GM12878 (cell line): ENCODE data around the gene NPL. TPM values are rescaled to one million over a fixed set of nuclear protein-coding genes. Genes with fewer than 3 reads are reported as not detected.

Experiments
- ATAC-seq: fragments of 200-7000 bp; cut with Tn5 transposase; 3 replicates; pipeline ENCODE4 v1.9.1; 2020; ENCODE audit warnings: mild to moderate bottlenecking, moderate library complexity
- Bru-seq: library from RNA; stranded (reverse); fragments of 400-500 nt; gene quantifications from one replicate; lab custom pipeline; 2021; lab: Mats Ljungman, UMichigan
- BruChase-seq, 2 experiments: library from RNA; stranded (reverse); fragments of 400-500 nt; gene quantifications; one replicate each; lab custom pipeline; 2021; lab: Mats Ljungman, UMichigan
- BruUV-seq: library from RNA; stranded (reverse); fragments of 400-500 nt; replicated peaks from 2 replicates; lab custom pipeline; 2021; lab: Mats Ljungman, UMichigan
- CTCF ChIA-PET: fragments of 300-600 bp; sonication (Branson Sonifier 250); formaldehyde crosslinking; extraction: SDS; loops from one replicate; lab custom pipeline; 2021; ENCODE audit warnings: inconsistent platforms; lab: Yijun Ruan, JAX
- POLR2A ChIA-PET: fragments of 350-600 bp; formaldehyde crosslinking; extraction: SDS; loops from one replicate; lab custom pipeline; 2021; ENCODE audit warnings: inconsistent platforms; lab: Charles Lee
- RAD21 ChIA-PET: fragments of 300-600 bp; sonication (Branson Sonifier 250); formaldehyde crosslinking; loops from one replicate; lab custom pipeline; 2023; ENCODE audit warnings: antibody characterized with exemption; ENCODE audit not compliant: unreplicated experiment; lab: Charles Lee
- SMC1A ChIA-PET: fragments of 300-600 bp; sonication (Branson Sonifier 250); formaldehyde crosslinking; loops from one replicate; lab custom pipeline; 2023; ENCODE audit not compliant: unreplicated experiment, uncharacterized antibody; lab: Charles Lee
- DNase-seq: peaks from one replicate; pipeline ENCODE4 v3.0.0-alpha.2; 2011; ENCODE audit warnings: low read depth, low spot score
- FAIRE-seq: peaks from 3 replicates; lab custom pipeline; 2011; peaks lifted over from hg19 to GRCh38; lab: Jason Lieb, UNC
- H2AFZ ChIP-seq: 2 replicates; pipeline ENCODE4 v1.6.0; 2011; ENCODE audit warnings: low read depth, low read length, control low read depth; ENCODE audit not compliant: control insufficient read depth
- H3K27ac ChIP-seq: 2 replicates; pipeline ENCODE4 v1.5.1; 2011; ENCODE audit warnings: control low read depth; ENCODE audit not compliant: control insufficient read depth, insufficient read depth
- H3K27me3 ChIP-seq, 2 experiments: replicated peaks in 1 of 2; 2 replicates each; pipeline versions ENCODE4 v1.6.0 to v1.6.1; 2011; ENCODE audit warnings: low read length in 1 of 2; ENCODE audit not compliant: control insufficient read depth in 2 of 2, insufficient read depth in 2 of 2
- H3K36me3 ChIP-seq, 2 experiments: 2 replicates each; pipeline ENCODE4 v1.5.1; 2011; ENCODE audit warnings: low read length in 1 of 2; ENCODE audit not compliant: control insufficient read depth in 2 of 2, insufficient read depth in 2 of 2
- H3K4me1 ChIP-seq: 2 replicates; pipeline ENCODE4 v1.6.1; 2011; ENCODE audit warnings: mild to moderate bottlenecking, low read length, moderate library complexity, mixed read lengths; ENCODE audit not compliant: control insufficient read depth, insufficient read depth
- H3K4me2 ChIP-seq: 2 replicates; pipeline ENCODE4 v1.6.0; 2011; ENCODE audit warnings: control low read depth; ENCODE audit not compliant: control insufficient read depth, insufficient read depth
- H3K4me3 ChIP-seq: fragments of 200-600 bp; sonication (generic); 2 replicates; pipeline ENCODE4 v1.5.1; 2016
- H3K79me2 ChIP-seq: 2 replicates; pipeline ENCODE4 v1.6.0; 2011; ENCODE audit warnings: low read length; ENCODE audit not compliant: control insufficient read depth, insufficient read depth
- H3K9ac ChIP-seq: 2 replicates; pipeline ENCODE4 v1.8.0; 2011; ENCODE audit warnings: low read length, control low read depth, mixed read lengths; ENCODE audit not compliant: control insufficient read depth, insufficient read depth
- H3K9me3 ChIP-seq: replicated peaks from 3 replicates; pipeline ENCODE4 v1.5.1; 2011; ENCODE audit warnings: mild to moderate bottlenecking, low read length; ENCODE audit not compliant: control insufficient read depth, insufficient read depth
- H4K20me1 ChIP-seq: 2 replicates; pipeline ENCODE4 v1.6.0; 2011; ENCODE audit not compliant: control insufficient read depth, insufficient read depth
- BCL3 ChIP-seq: IDR thresholded peaks from 2 replicates; pipeline ENCODE4 v1.6.1; 2011; ENCODE audit warnings: borderline replicate concordance, low read depth, mild to moderate bottlenecking, moderate library complexity, low read length; ENCODE audit not compliant: insufficient read depth, poor library complexity, severe bottlenecking
- BHLHE40 ChIP-seq, 2 experiments: fragments of 450-650 bp in 1 of 2; IDR thresholded peaks; 2 replicates each; pipeline ENCODE4 v1.6.1; 2011 to 2017; ENCODE audit warnings: low read depth in 2 of 2, borderline replicate concordance in 1 of 2, improper control_type of control experiment in 1 of 2, low read length in 1 of 2, mild to moderate bottlenecking in 1 of 2
- CBX5 ChIP-seq: sonication (generic); IDR thresholded peaks from 2 replicates; pipeline ENCODE4 v1.6.1; 2016; ENCODE audit warnings: low read depth, moderate library complexity, mild to moderate bottlenecking, inconsistent platforms
- CREM ChIP-seq: IDR thresholded peaks from 2 replicates; pipeline ENCODE4 v1.6.1; 2014; ENCODE audit warnings: antibody characterized with exemption, low read depth
- DPF2 ChIP-seq: fragments of 450-650 bp; IDR thresholded peaks from 2 replicates; pipeline ENCODE4 v1.6.1; 2017; ENCODE audit warnings: mild to moderate bottlenecking
- GATAD2B ChIP-seq: fragments of 450-650 bp; conservative IDR thresholded peaks from 2 replicates; pipeline ENCODE4 v1.6.1; 2017; ENCODE audit warnings: low read depth, mild to moderate bottlenecking, moderate library complexity
- MXI1 ChIP-seq: fragments of 150-350 bp; IDR thresholded peaks from 2 replicates; pipeline ENCODE4 v1.6.1; 2011; ENCODE audit warnings: low read depth, mild to moderate bottlenecking, inconsistent platforms, low read length, improper control_type of control experiment
- NFXL1 ChIP-seq: fragments of 450-650 bp; IDR thresholded peaks from 2 replicates; pipeline ENCODE4 v1.6.1; 2017; ENCODE audit warnings: antibody characterized with exemption, mild to moderate bottlenecking, borderline replicate concordance
- ZBTB11 ChIP-seq: fragments of 450-650 bp; formaldehyde crosslinking; IDR thresholded peaks from 2 replicates; pipeline ENCODE4 v1.5.0; 2022; ENCODE audit warnings: mild to moderate bottlenecking, missing genetic modification characterization
- ZNF207 ChIP-seq: fragments of 450-650 bp; IDR thresholded peaks from 2 replicates; pipeline ENCODE4 v1.6.1; 2014; ENCODE audit warnings: antibody characterized with exemption, mild to moderate bottlenecking, borderline replicate concordance
- ZZZ3 ChIP-seq: IDR thresholded peaks from 2 replicates; pipeline ENCODE4 v1.6.1; 2011; ENCODE audit warnings: low read depth; ENCODE audit not compliant: control insufficient read depth, insufficient read length
- WGBS: methylation state at CpG from one replicate; pipeline ENCODE4 v1.1.6; 2016; ENCODE audit warnings: low lambda C conversion rate; ENCODE audit not compliant: insufficient replicate concordance, insufficient coverage; ENCODE audit errors: missing lambda C conversion rate; 5-methylcytosine and 5-hydroxymethylcytosine counted together
- in situ Hi-C: fragments of 300-500 bp; cut with MboI; formaldehyde crosslinking; loops from 9 replicates; pipeline ENCODE4 v1.14.3; 2018; ENCODE audit warnings: mixed read lengths
- intact Hi-C: fragments of 100-400 bp; cut with micrococcal nuclease; formaldehyde crosslinking; loops from one replicate; pipeline ENCODE4 v1.14.2; 2022; ENCODE audit not compliant: unreplicated experiment
- long read RNA-seq, 2 experiments: library from polyadenylated mRNA; unstranded; transcript quantifications; one replicate each; pipeline ENCODE4 v2.0.0, GENCODE V29; 2019 to 2020
- polyA minus RNA-seq, 3 experiments: library from RNA; depleted of rRNA, polyadenylated mRNA; stranded (reverse); fragments of >200 nt; gene quantifications; 2 replicates each; pipeline ENCODE4 v1.2.3, GENCODE V29; 2011
- polyA plus RNA-seq, 11 experiments: library from polyadenylated mRNA; depleted of rRNA in 4 of 11; unstranded in 6 of 11; stranded (reverse) in 5 of 11; fragments of >200 nt; fragmentation: Nextera tagmentation in 4 of 11; fragmentation: Illumina TruSeq in 1 of 11; extraction: Ambion mirVana in 4 of 11; extraction: Trizol in 1 of 11; gene quantifications; 1 replicate in 1 of 11; 2 replicates in 10 of 11; pipeline versions ENCODE4 v1.2.1 to v1.2.3, GENCODE V29; 2011 to 2016; ENCODE audit warnings: inconsistent platforms in 2 of 11, missing spikeins in 2 of 11, low read depth in 1 of 11
- total RNA-seq, 4 experiments: library from RNA; depleted of rRNA in 3 of 4; stranded (reverse); fragments of >200 nt in 3 of 4; fragmentation: Illumina TruSeq in 1 of 4; extraction: Trizol in 1 of 4; gene quantifications; 2 replicates each; pipeline versions ENCODE4 v1.2.1 to v1.2.3, GENCODE V29; 2013 to 2021

Gene NPL
- total RNA-seq (2013; cell fraction: nucleolus; rRNA removed) = 10.0 and 13.5 TPM in 2 replicates
- total RNA-seq (2014; rRNA removed) (15.3 and 19.2 TPM in 2 replicates), total RNA-seq (2014; rRNA removed; fragmentation: Illumina TruSeq; extraction: Trizol) (7.6 and 8.9 TPM in 2 replicates), total RNA-seq (2021) (10.8 and 11.9 TPM in 2 replicates), polyA plus RNA-seq (2011; rRNA removed) (5.3 and 8.2 TPM in 2 replicates), polyA plus RNA-seq (2014; fragmentation: Illumina TruSeq; extraction: Trizol) (12.0 and 15.4 TPM in 2 replicates), polyA plus RNA-seq (2014; fragmentation: Nextera tagmentation; extraction: Ambion mirVana) (10 to 100 TPM; 12.6 to 15.1 TPM), polyA plus RNA-seq (2014; rRNA removed) (8.2 and 8.4 TPM in 2 replicates), polyA plus RNA-seq (2016; fragmentation: Nextera tagmentation; extraction: Ambion mirVana) (1 to 10 TPM; 8.5 to 9.1 TPM), polyA minus RNA-seq (2011; rRNA and poly(A)+ RNA removed) (5.9 TPM in 2 replicates), Bru-seq, nascent RNA (percentile 58 among the genes with signal in this experiment), BruChase-seq, experiment 1, labeled RNA remaining after a 6-hour chase (percentile 54 among the genes with signal in this experiment), BruChase-seq, experiment 2, labeled RNA remaining after a 2-hour chase (percentile 56 among the genes with signal in this experiment)
- polyA plus RNA-seq (2011; ENCODE audit: low read depth) = 3.2 TPM
- 3.7 and 6.6 TPM in 2 replicates for polyA plus RNA-seq (2011; cell fraction: cytosol; rRNA removed)
- polyA plus RNA-seq (2011; cell fraction: nucleus; rRNA removed) = 8.1 and 10.7 TPM in 2 replicates
- polyA plus RNA-seq (2012) = 2.1 and 2.4 TPM in 2 replicates
- polyA minus RNA-seq (2011; cell fraction: cytosol; rRNA and poly(A)+ RNA removed) = 0.53 and 5.4 TPM in 2 replicates
- 2.5 and 6.7 TPM in 2 replicates for polyA minus RNA-seq (2011; cell fraction: nucleus; rRNA and poly(A)+ RNA removed)
- long read RNA-seq, experiment 1, partial matches to known transcripts = 1 of 18 reads
- long read RNA-seq, experiment 1, other reads (novel, unspliced or antisense) = 17 of 18 reads
- long read RNA-seq, experiment 2, partial matches to known transcripts = 2 of 53 reads
- long read RNA-seq, experiment 2, other reads (novel, unspliced or antisense) = 50 of 53 reads

- no peak for FAIRE-seq
- WGBS = 4% methylated on average over 70 of the region's 93 CpGs
- H3K9ac ChIP-seq = peak within 1 kb of the TSS; percentile 62
- no peaks in the 10 kb centered on the region for H3K27me3 ChIP-seq
- H3K36me3 ChIP-seq = no peaks in the 10 kb centered on the region
- H3K27ac ChIP-seq = no peak within 1 kb of the TSS
- H4K20me1 ChIP-seq = no peaks in the 10 kb centered on the region
- H3K4me1 ChIP-seq = peaks cover 7% of the 10 kb centered on the region; the same call in 1 of the 2 replicates
- in situ Hi-C loops (loop anchor here (5.0 to 10.0 kb wide), 3 partner anchors 192 to 645 kb away; no protein-coding TSS in a partner anchor), intact Hi-C loops (loop anchor here (5.0 kb wide), 1 partner anchor 48 kb away; the partner anchor contains the start of gene DHX9)
- ChIA-PET SMC1A (interaction anchor here (0.8 to 15.3 kb wide), 8 partner anchors 13 to 393 kb away, joined by 3 to 1145 read pairs (median 6); partner anchors contain the start of genes DHX9, RGS16 and RNASEL), POLR2A (interaction anchor here (0.6 to 1.5 kb wide), 5 partner anchors 40 to 699 kb away, joined by 3 to 6 read pairs (median 6); partner anchors contain the start of gene RGS16), RAD21 (interaction anchor here (0.6 to 9.9 kb wide), 15 partner anchors 40 to 645 kb away, joined by 3 to 946 read pairs (median 3); partner anchors contain the start of genes RGS16, RGS8 and RNASEL), CTCF (interaction anchor here (0.6 to 18.8 kb wide), 9 partner anchors 8 to 704 kb away, joined by 3 to 1888 read pairs (median 3); partner anchors contain the start of genes RGS16 and RNASEL)
- H3K79me2 ChIP-seq = no peaks in the 10 kb centered on the region
- peak; percentile 34 for DNase-seq
- H3K9me3 ChIP-seq = no peaks in the 10 kb centered on the region
- peak; percentile 97 for ATAC-seq
- peak within 1 kb of the TSS; percentile 59 for H3K4me3 ChIP-seq
- H2AFZ ChIP-seq = peak within 1 kb of the TSS; percentile 95
- BruUV-seq = TSS peak; percentile 73
- peak within 1 kb of the TSS; percentile 84 for H3K4me2 ChIP-seq
- no peak for TF ChIP-seq BCL3
- TF ChIP-seq GATAD2B = peak; percentile 92; the same call in 1 of the 2 replicates
- TF ChIP-seq DPF2 = peak; percentile 69; the same call in 1 of the 2 replicates
- 0 out of 2 replicates have a peak, but pooled peaks have one; percentile 63 for TF ChIP-seq ZNF207
- peak; percentile 70 for TF ChIP-seq CREM
- no peak for TF ChIP-seq ZZZ3
- TF ChIP-seq BHLHE40 (IDR thresholded peaks at IDR 0.05; ENCODE audit: borderline replicate concordance in 1 of 2, low read depth in 2 of 2, low read length in 1 of 2) = peak; percentile 86 to 95; a peak in 3 of 4 replicates
- peak; percentile 63; the same call in 1 of the 2 replicates for TF ChIP-seq MXI1
- peak; percentile 51; the same call in 1 of the 2 replicates for TF ChIP-seq CBX5
- TF ChIP-seq ZBTB11 (CRISPR knock-in tag) = peak; percentile 2; the same call in 1 of the 2 replicates
- no peak for TF ChIP-seq NFXL1
These were observed at the start of gene NPL for GRCh38 chr1:182789138-182790076. NPL (plus strand) TSS chr1:182789773; CDS start chr1:182794372, 4,599 bp downstream.
